Epithelial cell of esophagus (primary cell): ENCODE data around the gene PRG3.

ENCODE experiments used
- DNase-seq: peaks from one replicate; pipeline ENCODE4 v3.0.0; 2010; ENCODE audit warnings: low read depth
- H3K4me3 ChIP-seq: 2 replicates; pipeline ENCODE4 v1.5.1; 2011; ENCODE audit warnings: mild to moderate bottlenecking, low read length, control low read depth
- TF ChIP-seq, protein P1 (sequence below): IDR thresholded peaks from 2 replicates; pipeline ENCODE4 v1.5.1; 2011; ENCODE audit warnings: low read depth, mild to moderate bottlenecking, low read length, control low read depth, inconsistent platforms; ENCODE audit not compliant: insufficient read depth; ENCODE audit errors: missing control alignments

The PRG3 gene

DNA sequence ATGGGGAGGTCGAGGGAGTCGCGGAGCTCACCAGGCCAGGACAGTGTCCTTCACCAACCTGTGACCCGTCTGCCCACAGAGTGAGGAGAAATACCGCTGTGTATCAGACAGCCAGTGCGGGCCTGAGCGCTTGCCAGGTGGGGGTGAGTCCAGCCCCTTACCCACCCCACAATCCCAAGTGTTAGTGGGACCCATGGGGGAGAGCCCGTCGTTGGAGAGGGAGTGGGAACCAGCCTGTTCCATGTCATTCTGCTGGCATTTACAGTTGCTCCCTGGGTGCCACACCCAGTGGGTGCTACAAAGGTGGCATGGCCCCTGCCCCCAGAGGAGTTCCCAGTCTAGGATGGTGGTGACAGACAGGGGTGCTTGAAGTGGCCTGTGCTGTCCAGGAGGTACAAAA lies 33.6 kb downstream of the PRG3 start:
- DNase-seq, result no peak
- TF ChIP-seq, protein P1, sequence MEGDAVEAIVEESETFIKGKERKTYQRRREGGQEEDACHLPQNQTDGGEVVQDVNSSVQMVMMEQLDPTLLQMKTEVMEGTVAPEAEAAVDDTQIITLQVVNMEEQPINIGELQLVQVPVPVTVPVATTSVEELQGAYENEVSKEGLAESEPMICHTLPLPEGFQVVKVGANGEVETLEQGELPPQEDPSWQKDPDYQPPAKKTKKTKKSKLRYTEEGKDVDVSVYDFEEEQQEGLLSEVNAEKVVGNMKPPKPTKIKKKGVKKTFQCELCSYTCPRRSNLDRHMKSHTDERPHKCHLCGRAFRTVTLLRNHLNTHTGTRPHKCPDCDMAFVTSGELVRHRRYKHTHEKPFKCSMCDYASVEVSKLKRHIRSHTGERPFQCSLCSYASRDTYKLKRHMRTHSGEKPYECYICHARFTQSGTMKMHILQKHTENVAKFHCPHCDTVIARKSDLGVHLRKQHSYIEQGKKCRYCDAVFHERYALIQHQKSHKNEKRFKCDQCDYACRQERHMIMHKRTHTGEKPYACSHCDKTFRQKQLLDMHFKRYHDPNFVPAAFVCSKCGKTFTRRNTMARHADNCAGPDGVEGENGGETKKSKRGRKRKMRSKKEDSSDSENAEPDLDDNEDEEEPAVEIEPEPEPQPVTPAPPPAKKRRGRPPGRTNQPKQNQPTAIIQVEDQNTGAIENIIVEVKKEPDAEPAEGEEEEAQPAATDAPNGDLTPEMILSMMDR, result no peak
- H3K4me3 ChIP-seq, result no peak overlapping the region

DNA sequence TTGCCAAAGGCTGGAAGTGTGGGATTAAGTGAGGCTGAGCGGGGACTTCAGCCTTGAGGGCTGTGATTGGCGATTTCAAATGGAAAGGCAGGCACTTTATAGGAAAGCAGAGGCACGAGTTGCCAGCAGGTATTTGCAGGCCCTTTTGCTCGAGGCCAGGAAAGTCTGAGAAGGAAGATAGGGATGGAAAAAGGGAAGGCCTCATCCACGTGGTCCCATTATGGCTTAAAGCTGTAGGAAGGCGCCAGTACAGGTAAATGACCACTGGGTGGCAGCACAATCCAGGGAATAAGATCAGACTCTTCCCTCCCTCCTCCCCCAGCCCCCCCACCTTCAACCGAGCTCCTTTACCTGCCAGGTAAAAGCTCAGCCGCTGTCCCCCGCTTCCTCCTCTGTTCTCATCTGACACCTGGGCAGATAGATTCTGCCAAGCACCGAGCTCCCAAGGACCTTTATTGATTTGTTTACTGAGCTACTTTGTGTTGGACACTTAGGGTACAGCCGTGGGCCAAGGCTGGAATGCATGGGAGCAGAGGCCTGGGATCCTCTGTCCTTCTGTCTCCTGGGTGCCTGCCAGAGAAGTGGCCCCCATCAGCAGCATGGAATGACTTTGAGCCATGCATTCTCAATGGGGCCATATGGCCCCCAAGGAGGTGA lies 35.3 kb downstream of the PRG3 start:
- H3K4me3 ChIP-seq, result no peak overlapping the region
- DNase-seq, result peak; percentile 80
- TF ChIP-seq, protein P1, result peak; percentile 71

DNA sequence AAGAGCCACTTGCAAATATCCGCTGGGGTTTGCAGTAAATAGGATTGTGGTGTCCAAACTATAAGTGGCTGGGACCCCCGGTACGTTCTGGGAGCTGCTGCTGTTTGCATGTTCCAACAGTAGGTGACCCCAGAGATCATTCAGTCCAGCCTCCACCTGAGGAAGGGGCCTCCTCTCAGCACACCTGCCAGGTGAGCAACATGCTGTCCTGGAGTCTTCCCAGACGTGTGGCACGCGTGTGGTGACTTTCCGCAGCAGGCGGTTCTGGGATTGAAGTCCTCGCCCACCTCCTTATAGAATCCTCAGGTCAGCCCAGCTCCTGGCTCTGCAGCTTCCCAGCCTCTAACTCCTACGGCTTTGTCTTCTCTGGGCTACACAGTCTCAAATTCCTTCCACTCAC lies 36.1 kb downstream of the PRG3 start:
- TF ChIP-seq, protein P1, result no peak
- no peak overlapping the region for H3K4me3 ChIP-seq
- DNase-seq, result no peak

DNA sequence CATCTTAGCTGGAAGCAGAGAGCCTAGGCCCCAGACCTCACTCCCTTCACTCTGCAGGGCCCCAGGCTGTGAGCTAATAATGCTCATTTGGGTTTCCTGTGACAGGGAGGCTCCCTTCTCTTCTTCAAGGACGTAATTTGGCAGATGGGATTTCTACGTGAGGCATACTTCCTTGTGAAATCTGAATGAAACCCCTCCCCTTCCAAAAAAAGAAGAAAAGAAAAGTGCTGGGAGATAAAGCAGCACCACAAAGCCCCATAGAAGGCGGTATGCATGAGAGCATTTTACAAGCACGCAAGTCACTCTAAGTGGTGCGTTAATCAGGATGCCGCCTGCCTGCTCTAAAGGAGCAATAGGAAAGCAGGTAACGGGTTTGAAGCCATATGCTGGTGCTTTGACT lies 37.1 kb downstream of the PRG3 start:
- TF ChIP-seq, protein P1, result no peak
- no peak overlapping the region for H3K4me3 ChIP-seq
- DNase-seq, result no peak

DNA sequence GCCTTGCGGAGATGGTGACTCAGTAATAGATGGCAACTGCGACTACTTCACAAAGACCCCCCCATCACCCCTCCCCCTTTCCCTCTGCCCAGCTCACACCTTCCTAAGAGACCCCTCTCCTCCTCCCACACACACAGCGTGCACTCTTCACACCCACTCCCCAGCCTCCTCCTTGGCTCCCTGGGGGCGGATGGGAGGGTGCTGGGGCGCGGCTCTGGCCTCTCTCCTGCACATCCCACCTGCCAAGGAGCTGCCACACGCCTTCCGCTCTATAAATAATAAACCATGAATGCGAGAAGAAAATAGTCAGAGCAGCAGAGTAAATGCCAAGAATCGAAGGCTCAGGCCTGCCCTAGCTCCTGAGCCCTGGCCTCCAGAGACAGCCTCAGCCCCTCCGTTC lies 38.2 kb downstream of the PRG3 start:
- no peak overlapping the region for H3K4me3 ChIP-seq
- TF ChIP-seq, protein P1, result no peak
- DNase-seq, result no peak

DNA sequence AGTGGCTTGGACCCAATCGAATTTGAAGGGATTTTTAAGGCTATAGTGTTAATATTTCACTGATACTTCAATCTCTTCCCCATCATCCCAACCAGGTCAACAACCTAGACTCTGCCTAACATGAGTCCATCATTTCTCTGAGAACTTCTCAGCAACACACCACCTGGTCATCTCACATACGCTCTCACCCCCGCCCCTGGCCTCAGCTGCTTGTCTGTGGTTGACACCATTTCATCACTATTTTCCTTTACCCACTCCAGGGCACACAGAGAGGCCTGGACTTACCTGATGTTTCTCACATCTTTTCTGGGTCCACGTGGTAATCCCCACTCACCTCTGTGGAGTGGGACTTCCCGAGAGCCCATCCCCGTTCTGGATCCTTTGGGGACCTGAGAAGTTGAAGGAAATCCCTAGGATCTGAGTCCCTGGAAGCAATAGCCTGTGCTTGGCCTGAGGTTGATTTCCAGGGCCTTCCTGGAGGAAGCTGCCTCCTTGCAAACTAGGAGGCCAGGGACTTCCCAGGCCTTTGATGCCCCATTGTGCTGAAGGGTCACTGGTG lies 39.6 kb downstream of the PRG3 start:
- TF ChIP-seq, protein P1, result no peak
- DNase-seq, result no peak

DNA sequence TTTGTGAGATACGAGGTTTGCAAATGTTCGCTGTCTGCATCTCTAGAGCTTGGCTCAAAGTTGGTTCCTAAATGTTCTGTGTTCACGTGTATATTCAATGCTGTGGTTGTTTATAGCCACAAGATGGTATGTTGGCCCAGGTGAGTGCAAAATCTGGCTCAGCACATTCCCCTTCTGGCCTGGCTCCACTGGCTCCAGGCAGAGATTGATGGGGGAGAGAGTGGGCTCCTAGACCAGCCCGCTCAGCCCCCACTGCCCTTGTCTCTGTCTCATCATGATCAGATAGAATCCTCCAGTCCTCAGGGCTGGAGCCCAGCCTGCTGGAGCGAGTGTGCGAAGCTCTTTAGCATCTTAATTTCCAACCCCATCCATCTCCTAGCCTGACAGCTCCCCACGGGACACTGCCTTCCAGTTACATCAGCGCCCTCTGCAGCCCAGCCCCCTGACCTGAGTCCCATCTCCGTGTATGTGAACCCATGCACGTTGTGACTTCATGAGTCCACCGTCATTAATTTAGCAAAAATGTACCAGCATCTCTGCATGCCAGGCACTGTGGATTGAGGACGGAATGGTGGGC lies 40.8 kb downstream of the PRG3 start:
- TF ChIP-seq, protein P1, result no peak
- DNase-seq, result peak; percentile 38

More for the DNA sequence above, 39.6 kb downstream of the PRG3 start:
- H3K4me3 ChIP-seq, result no peak overlapping the region

More for the DNA sequence above, 40.8 kb downstream of the PRG3 start:
- H3K4me3 ChIP-seq, result no peak overlapping the region
